HG02678 (cell line): Measurements from ENCODE around the gene RNF187.

Experiments used
- ATAC-seq: cut with Tn5 transposase; IDR thresholded peaks from one replicate; pipeline ENCODE4 v1.9.1; 2021; ENCODE audit warnings: mild to moderate bottlenecking, moderate library complexity; ENCODE audit not compliant: unreplicated experiment

Gene RNF187

DNA sequence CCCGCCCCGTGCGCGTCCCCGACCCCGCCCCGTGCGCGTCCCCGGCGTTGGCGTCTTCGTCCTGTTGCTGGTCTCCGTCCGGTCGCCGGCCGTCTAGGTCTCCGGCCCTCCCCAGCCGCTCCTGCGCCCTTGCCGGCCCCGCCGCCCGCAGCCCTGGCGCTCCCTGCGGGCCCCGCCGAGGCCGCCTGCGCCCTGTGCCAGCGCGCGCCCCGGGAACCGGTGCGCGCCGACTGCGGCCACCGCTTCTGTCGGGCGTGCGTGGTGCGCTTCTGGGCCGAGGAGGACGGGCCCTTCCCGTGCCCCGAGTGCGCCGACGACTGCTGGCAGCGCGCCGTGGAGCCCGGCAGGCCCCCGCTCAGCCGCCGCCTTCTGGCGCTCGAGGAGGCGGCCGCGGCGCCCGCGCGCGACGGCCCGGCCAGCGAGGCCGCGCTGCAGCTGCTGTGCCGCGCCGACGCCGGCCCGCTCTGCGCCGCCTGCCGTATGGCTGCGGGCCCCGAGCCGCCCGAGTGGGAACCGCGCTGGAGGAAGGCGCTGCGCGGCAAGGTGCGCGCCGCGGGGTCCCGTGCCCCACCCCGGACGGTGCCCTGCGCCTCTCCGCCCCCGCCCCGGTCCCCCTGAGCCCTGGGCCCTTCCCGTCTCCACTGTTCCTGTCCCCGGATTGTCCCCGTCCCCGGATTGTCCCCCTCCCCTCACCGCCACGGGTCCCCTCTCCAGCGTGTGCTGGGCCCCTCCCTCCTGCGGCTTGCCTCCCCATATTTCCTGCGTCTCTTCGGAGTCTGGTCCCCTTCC, at the start of gene RNF187:
RNF187 (plus strand) TSS at position 47 of the 789 bp plus-strand sequence.
- peak; percentile 63 for ATAC-seq

DNA sequence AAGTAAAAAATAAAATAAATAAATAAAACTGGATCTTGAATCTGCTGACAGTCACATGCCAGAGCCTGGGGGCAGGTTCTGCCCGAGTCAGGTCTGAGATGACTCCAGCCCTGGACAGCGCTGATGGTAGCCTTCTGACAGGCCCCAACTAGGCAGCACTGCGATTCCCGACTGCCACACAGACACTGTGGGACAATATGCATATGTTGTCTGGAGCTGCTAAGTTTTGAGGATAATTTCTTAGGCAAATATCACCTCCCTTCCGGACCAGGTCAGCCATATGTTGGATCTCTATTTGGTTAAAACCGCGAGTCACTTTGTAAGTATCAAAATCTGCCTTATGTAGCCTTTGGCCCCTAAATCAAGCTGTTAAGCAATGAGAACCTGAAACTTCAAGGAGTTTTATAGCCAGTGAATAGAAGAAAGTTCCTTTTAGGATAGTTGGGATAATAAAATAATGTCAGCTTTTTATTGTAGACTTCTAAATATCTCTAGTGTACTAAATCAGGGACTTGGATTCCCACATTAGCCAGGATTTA, 49.7 kb upstream of the RNF187 start:
- ATAC-seq: no peak

DNA sequence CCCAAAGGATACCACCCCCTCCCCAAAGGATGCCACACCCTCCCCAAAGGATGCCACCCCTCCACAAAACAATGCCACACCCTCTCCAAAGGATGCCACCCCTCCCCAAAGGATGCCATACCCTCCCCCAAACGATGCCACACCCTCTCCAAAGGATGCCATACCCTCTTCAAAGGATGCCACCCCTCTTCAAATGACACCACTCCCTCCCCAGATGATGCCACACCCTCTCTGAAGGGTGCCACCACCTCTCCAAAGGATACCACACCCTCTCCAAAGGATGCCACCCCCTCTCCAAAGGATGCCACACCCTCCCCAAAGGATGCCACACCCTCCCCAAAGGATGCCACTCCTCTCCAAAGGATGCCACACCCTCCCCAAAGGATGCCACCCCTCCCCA, 48.9 kb upstream of the RNF187 start:
- no peak for ATAC-seq

DNA sequence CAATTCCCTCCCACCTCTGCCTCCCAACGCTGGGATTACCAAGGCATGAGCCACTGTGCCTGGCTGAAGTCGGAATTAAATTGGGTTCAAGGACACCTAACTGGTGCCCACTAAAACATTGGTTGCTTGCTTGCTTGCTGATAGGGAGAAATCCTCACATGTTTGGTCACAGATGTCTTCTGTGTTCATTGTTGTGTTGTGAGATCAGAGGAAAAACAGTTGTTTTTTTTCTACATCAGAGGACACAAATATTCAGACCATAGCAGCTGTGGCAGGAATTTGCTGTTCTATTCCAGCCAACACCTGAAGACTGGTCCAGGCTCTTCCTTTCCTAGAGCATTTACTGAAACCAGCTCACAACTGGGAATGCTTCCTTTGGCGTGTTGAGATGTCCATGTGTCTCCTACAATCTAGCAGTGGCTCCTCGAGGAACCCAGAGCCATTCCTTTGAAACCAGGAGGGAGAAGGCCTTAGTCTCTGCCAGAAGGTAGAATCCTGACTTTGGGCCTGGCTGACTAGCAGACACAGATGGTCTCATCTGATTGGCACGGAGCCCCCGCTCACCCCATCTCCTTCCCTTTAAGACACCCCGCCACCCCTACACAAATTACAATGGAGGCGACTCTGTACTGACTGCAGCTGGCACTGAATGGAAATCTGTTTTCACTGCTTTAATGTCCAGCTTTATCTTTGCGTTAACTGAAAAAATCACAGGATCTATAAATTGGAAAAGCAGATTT, 46.3 kb upstream of the RNF187 start:
- ATAC-seq: no peak

DNA sequence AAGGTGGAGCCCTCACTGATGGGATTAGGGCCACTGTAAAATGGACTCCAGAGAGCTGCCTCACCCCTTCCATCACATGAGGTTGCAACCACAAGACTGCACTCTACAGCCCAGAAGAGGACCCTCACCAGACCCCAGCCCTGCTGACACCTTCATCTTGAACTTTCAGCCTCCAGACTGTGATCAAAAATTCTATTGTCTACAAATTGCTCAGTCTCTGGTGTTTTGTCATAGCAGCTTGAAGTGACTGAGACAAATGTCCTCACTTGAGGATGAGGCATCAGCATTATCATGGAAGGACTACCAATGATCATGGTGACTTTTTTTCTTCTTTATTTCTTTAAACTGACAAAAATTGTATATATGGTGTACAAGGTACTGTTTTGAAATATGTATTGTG, 43.8 kb upstream of the RNF187 start:
- ATAC-seq: no peak

DNA sequence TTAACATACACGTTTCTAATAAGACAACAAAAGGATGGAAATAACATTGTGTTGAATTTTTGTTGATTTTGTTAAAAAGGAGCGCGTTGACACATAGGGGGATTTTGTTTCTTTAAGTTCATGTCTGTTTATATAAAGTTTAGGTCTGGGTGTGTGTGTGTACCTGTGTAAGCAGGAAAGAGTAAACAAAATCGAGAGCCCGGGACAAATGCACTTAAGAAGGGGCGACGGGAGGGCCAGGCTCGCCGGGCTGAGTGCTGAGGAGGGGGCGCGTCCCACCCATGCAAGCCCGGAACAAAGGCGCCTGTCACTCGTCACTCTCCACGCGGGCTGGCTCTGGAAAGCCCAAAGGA, 41.7 kb upstream of the RNF187 start:
- no peak for ATAC-seq

DNA sequence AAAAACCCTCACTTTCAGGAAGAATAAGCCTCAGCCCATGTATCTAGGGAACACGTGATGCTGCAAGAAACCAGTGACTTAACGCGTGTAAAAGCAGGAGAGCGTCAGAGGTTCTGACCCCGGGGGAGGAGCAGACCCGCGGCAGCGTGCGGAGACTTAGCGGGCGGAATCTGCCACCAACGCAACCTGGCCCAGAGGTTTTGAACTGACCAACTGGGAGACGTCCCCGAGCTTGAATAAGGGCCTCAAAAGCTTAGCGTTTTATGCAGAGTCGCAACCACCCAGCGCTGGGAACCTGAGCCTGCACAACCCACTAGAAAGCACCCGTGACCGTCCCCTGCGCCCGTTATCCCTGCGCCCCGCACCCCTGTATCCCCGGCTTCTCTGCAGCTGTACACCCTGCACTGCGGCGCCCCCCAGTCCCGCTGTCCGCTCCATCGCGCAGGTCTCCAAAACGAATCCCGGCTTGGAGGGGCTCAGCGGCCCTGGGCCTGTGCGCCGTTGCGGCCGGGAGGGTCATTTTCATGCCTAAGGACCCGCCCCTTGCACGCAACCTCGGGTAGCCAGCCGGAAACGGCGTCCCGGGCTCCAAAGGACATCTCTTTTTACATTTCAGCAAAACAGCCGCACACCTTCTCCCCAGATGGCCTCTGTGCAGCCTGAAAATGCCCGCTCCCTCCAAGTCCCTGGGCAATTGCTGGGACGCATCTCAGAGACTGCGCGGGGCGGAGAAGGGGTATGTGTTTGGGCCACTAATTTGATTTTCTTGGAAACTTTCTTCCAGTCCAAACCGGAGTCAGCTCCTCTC, 41.1 kb upstream of the RNF187 start:
- ATAC-seq: no peak

DNA sequence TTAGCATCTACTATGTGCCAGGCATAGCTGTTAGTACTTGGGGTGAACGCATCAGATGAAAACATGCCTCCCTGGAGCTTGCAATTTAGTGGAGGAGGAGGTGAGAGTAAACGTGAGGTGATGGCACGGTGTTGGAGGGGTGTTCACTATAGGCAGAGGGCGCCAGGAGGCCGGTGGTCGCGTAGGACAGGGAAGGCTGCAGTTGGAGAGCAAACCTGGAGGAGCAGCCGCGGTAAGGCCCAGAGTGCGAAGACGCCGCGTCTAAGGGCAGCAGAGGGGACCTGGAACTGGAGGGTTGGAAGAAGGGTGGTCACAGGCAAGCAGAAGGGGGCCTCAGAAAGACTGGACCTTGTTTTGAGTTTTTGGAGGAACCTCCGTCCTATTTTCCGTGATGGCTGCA, 40.3 kb upstream of the RNF187 start:
- no peak for ATAC-seq

DNA sequence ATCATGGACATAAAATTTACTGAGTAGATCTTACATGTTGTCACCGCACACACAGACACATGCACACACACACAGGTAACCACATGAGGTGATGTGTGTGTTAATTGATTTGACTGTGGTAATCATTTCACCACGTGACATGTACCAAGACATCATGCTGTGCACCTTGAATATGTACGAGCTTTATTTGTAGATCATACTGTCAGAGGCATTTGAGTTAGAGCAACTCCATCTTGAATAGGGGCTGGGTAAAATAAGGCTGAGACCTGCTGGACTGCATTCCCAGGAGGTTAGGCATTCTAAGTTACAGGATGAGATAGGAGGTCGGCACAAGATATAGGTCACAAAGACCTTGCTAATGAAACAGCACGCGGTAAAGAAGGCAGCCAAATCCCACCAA, 38.8 kb upstream of the RNF187 start:
- no peak for ATAC-seq

DNA sequence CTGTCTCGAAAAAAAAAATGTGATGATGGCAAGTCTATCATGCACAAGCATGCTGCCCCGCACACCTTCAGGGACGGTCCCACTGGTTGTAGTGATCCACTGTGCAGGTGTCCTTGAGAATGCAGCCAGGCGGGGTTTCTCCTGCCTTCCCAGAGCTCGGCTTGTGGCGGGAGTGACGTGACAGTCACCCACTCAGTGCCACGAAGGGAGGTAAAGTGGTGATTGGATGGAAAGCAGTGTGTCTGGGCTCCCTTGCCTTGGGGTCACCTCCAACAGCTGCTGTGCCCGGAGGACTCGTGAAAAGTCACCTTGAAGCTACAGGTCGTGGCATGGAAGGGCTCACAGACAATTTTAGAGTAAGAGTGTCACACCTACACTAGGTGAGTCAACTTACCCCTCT, 37.0 kb upstream of the RNF187 start:
- no peak for ATAC-seq

DNA sequence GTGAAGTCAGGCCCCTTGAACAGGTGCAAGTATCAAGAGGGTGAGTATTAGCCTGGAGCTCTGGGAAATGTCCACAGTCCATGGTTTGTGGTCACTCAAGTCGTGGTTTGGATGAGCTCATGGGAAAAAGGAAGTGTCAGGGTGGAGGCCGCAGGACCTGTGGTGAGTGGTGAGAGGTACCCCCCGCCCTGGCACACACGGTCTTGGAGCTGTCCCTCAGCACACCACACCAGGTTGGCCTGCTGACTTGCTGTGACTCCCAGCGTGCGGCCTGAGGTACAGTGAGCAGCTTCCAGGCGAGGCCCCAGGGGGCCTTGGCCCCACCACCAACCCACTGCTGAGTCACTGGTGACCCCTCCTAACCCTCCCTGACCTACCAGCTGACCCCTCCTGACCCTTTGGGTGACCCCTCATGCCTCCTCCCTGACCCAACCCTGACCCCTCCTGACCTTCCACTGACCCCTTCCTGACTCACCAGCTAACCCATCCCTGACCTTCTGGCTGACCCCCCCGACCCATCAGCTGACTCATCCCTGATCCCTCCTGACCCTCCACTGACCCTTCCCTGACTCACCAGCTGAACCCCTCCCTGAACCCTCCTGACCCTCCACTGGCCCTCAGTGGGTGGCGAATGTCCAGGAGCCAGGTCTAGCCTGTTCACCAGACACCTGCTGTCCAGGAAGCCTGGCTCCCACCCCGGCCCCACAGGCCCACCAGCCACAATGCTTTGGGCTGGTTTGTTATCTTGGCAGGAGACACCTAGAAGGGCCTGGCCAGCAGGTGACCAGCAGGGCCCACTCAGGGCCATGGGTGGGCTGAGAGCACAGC, 34.8 kb upstream of the RNF187 start:
- ATAC-seq: no peak

DNA sequence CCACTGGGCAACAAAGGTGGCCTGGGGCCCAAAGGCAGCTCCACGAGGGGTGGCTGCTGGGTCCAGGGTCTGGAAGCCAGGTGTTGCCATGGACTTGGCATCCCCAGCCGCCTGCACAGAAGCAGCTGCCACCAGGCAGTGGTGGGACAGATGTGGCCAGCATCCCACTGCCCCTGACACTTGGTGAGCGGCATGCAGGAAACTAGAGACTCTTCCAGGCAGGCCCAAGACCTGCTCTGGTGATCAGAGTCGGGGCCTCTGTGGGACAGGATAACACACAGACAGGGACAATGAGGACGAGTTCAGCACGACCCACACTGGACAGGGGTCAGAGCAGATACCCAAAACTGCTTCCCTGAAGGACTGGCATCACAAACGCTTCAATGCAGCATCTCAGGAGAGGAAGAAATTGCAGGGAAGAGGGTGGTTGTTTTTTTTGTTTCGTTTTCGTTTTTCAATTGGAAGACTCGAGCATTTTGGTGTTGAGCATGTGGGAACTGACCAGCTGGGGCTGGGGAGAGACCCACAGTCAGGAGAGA, 34.1 kb upstream of the RNF187 start:
- no peak for ATAC-seq

DNA sequence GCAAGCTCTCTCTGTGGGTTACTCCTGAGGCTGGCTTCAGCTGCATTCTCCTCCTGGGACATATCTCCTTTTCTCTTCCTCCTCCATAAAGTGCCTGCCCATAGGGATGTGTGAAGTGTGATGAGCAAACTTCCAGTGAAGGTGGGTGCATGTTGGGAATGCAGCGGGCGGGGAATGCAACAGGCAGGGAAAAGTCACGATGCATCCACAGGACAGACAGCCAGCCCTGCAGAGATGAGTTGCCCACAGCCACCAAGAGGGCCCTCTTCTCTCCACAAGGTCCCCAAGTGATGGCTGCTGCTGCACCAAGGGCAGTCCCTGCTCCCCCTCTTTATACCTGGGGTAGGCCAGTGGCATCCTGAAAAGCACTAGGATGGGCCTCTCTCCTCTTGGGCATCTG, 33.6 kb upstream of the RNF187 start:
- ATAC-seq: no peak

DNA sequence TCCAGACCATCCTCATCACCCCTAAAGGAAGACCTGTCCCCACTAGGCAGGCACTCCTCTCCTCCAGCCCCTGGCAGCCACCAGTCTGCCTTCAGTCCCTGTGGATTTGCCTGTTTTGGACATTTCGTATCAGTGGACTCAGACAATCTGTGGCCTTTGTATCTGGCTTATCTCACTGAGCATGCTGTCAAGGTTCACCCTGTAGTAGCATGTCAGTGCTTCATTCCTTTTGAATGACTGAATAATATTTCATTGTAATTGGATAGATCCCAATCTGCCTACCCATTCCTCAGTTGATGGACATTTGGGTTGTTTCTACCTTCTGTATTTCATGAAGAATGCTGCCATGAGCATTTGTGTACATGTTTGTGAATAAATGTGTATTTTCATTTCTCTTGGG, 32.9 kb upstream of the RNF187 start:
- ATAC-seq: no peak

DNA sequence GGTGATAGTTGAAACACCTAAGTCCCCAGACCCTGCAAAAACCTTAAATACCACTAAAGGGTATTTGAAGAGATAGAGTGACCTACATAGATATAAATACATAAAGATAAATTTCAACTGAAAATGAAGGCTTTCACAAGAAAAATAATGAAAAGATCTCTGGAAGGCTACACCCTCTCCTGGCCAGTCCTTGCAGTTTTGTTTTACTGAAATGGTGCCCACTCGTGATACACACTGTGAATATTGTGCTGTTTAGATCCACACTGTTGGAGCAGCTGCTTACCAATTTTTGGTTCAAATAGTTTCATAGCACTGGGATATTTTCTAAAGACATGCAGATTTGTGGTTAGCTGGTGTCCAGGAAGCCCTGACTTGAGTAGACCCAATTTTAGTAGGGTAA, 31.5 kb upstream of the RNF187 start:
- ATAC-seq: no peak

DNA sequence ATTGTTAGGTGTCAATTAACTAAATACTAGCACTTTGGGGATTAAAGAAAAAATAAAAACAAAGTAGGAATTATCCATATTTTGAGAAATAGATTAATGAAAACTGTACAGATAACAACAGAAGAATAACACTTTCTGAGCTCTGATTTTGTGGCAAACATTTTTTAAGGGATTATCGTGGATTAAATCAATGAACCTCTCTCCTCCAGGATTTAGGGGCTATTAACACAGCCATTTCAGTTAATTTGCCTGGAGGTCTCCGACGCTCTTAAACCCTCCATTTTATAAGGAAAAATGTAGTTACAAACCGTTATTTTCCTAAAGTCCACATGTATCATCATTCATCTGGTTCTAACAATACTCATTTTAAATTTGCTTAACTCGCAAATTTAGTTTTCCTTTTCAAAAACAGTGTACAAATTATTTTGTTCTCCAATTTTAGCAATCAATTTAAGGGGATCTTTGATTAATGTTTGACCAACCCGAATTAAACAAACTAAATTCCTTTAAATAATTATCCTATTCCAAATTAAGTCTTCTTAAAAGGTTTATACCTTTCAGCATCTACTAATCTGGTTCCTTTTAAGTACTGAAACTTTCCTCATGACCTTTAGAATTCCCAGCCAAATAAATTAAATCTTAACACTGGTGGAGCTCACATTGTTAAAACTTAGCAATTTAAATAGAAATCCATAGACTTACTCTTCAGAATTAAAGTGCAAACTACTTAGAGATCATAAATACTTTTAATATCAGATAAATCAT, 30.7 kb upstream of the RNF187 start:
- no peak for ATAC-seq

DNA sequence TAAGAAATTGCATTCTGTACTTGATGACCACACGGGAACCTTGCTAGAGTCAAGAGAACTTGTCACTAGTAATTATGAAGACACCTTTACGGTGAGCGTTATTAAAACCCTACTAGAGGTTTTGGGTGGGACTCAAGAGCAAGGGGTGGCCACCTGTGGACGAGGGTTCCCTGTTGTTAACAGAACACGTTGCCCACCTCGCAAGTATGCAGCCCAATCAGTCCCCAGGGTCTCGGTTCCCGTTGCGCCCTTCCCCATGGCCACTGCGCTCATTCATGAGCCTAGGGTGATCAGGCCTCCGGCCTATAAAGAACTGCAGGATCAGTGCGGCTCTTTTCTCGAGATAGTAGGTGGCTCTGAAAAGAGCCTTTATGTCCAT, 30.2 kb upstream of the RNF187 start:
- ATAC-seq: no peak

DNA sequence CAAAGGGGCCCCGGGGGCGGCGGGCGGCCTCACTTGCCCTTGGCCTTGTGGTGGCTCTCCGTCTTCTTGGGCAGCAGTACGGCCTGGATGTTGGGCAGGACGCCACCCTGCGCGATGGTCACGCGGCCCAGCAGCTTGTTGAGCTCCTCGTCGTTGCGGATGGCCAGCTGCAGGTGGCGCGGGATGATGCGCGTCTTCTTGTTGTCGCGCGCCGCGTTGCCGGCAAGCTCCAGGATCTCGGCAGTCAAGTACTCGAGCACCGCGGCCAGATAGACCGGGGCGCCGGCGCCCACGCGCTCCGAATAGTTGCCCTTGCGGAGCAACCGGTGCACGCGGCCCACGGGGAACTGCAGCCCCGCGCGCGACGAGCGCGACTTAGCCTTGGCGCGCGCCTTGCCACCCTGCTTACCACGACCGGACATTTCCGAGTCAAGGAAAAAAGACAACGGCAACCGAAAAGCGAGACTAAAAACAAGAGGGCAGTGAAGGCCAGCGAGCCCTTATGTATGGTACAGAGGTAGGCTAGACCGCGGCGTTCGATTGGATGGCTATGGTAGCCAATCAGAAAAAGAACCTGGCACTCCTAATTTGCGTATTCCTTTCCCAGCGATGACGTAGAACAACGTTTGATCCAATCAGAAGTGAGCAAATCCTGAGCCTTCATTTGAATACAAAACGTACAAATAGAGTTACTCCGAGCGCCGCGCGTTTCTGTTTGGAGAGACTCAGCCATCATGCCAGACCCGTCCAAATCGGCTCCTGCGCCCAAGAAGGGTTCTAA, 29.6 kb upstream of the RNF187 start:
- peak; percentile 88 for ATAC-seq
